SK-N-MC (cell line): ENCODE data around the gene NPTN.

Source experiments
- DNase-seq: peaks from one replicate; pipeline ENCODE4 v3.0.0-alpha.2; 2011; ENCODE audit warnings: low read depth, low spot score
- H3K27ac ChIP-seq: fragments of 200-600 bp; sonication (generic); 2 replicates; pipeline ENCODE4 v1.5.1; 2016; ENCODE audit warnings: mixed run types
- H3K36me3 ChIP-seq: fragments of 200-600 bp; sonication (generic); 2 replicates; pipeline ENCODE4 v1.6.1; 2017; ENCODE audit warnings: antibody characterized with exemption, low read length, mixed read lengths; ENCODE audit not compliant: insufficient read depth
- H3K4me3 ChIP-seq: fragments of 200-600 bp; sonication (generic); 2 replicates; pipeline ENCODE4 v1.5.1; 2016
- H3K9ac ChIP-seq: fragments of 200-600 bp; sonication (generic); 2 replicates; pipeline ENCODE4 v1.8.0; 2017; ENCODE audit warnings: mixed run types, mixed read lengths; ENCODE audit not compliant: insufficient read length
- H3K9me3 ChIP-seq: fragments of 200-600 bp; sonication (generic); 2 replicates; pipeline ENCODE4 v1.6.1; 2017; ENCODE audit warnings: low read depth, mild to moderate bottlenecking, antibody characterized with exemption, low read length, moderate library complexity, mixed read lengths
- EZH2 ChIP-seq: fragments of 200-600 bp; sonication (generic); IDR thresholded peaks from one replicate; pipeline ENCODE4 v1.6.1; 2017; ENCODE audit warnings: antibody characterized with exemption
- FOXP2 ChIP-seq: optimal IDR thresholded peaks from 2 replicates; pipeline ENCODE3; 2011; ENCODE audit warnings: mild to moderate bottlenecking, moderate library complexity; ENCODE audit not compliant: insufficient read depth; ENCODE audit errors: extremely low read length, control extremely low read depth
- POLR2AphosphoS5 ChIP-seq: IDR thresholded peaks from 2 replicates; pipeline ENCODE4 v1.6.1; 2012; ENCODE audit warnings: mild to moderate bottlenecking, low read depth, low read length, borderline replicate concordance

Gene NPTN

GRCh38 chr15:73598530-73599160, 34.5 kb downstream of the NPTN start:
- Histone ChIP-seq H3K4me3 (no peak overlapping the region), H3K36me3 (no peaks in the 10 kb centered on the region), H3K27ac (no peak overlapping the region), H3K9ac (no peak overlapping the region), H3K9me3 (no peaks in the 10 kb centered on the region)
- TF ChIP-seq EZH2: no peak
- no peak for TF ChIP-seq FOXP2
- TF ChIP-seq POLR2AphosphoS5: no peak
- DNase-seq: no peak

GRCh38 chr15:73597036-73597638, 36.1 kb downstream of the NPTN start:
- Histone ChIP-seq H3K36me3 (no peaks in the 10 kb centered on the region), H3K9me3 (no peaks in the 10 kb centered on the region), H3K4me3 (no peak overlapping the region), H3K27ac (no peak overlapping the region), H3K9ac (no peak overlapping the region)
- DNase-seq: no peak
- TF ChIP-seq EZH2 (no peak), POLR2AphosphoS5 (no peak), FOXP2 (no peak)

GRCh38 chr15:73596174-73596573, 37.0 kb downstream of the NPTN start:
- TF ChIP-seq FOXP2 (no peak), EZH2 (no peak), POLR2AphosphoS5 (no peak)
- no peak overlapping the region for H3K9ac ChIP-seq
- H3K36me3 ChIP-seq: no peaks in the 10 kb centered on the region
- DNase-seq: no peak
- no peak overlapping the region for H3K4me3 ChIP-seq
- no peak overlapping the region for H3K27ac ChIP-seq
- H3K9me3 ChIP-seq: no peaks in the 10 kb centered on the region

GRCh38 chr15:73594109-73594508, 39.1 kb downstream of the NPTN start:
- no peak for TF ChIP-seq POLR2AphosphoS5
- TF ChIP-seq FOXP2: no peak
- TF ChIP-seq EZH2: no peak
- no peak overlapping the region for H3K4me3 ChIP-seq
- no peak for DNase-seq
- H3K9ac ChIP-seq: no peak overlapping the region
- no peaks in the 10 kb centered on the region for H3K9me3 ChIP-seq
- no peak overlapping the region for H3K27ac ChIP-seq
- H3K36me3 ChIP-seq: no peaks in the 10 kb centered on the region

- peaks cover 5% of the 10 kb centered on the region; the same call in 1 of the 2 replicates for H3K36me3 ChIP-seq
Observed at GRCh38 chr15:73593304-73594074, 39.7 kb downstream of the NPTN start.

GRCh38 chr15:73590263-73590662, 42.9 kb downstream of the NPTN start:
- DNase-seq: no peak
- H3K9ac ChIP-seq: no peak overlapping the region
- H3K36me3 ChIP-seq: peaks cover 26% of the 10 kb centered on the region
- TF ChIP-seq POLR2AphosphoS5: no peak
- TF ChIP-seq FOXP2: no peak
- TF ChIP-seq EZH2: no peak
- no peak overlapping the region for H3K27ac ChIP-seq
- no peak overlapping the region for H3K4me3 ChIP-seq
- H3K9me3 ChIP-seq: no peaks in the 10 kb centered on the region

More at GRCh38 chr15:73593304-73594074, 39.7 kb downstream of the NPTN start:
- no peak for TF ChIP-seq EZH2
- no peak for TF ChIP-seq POLR2AphosphoS5
- no peak for TF ChIP-seq FOXP2
- H3K27ac ChIP-seq: no peak overlapping the region
- no peak overlapping the region for H3K9ac ChIP-seq
- no peak overlapping the region for H3K4me3 ChIP-seq
- DNase-seq: no peak
- H3K9me3 ChIP-seq: no peaks in the 10 kb centered on the region

- Histone ChIP-seq H3K4me3 (no peak overlapping the region), H3K27ac (no peak overlapping the region), H3K9ac (no peak overlapping the region), H3K9me3 (no peaks in the 10 kb centered on the region), H3K36me3 (peaks cover 26% of the 10 kb centered on the region)
- TF ChIP-seq EZH2 (no peak), POLR2AphosphoS5 (no peak), FOXP2 (no peak)
- no peak for DNase-seq
Observed at GRCh38 chr15:73589766-73590165, 43.4 kb downstream of the NPTN start.
